GM18517 (cell line): ENCODE results near the gene TAMALIN.

Experiments
- ATAC-seq: cut with Tn5 transposase; IDR thresholded peaks from one replicate; pipeline ENCODE4 v1.9.1; 2021; ENCODE audit warnings: mild to moderate bottlenecking, moderate library complexity; ENCODE audit not compliant: unreplicated experiment

TAMALIN gene

GRCh38 chr12:52011602-52012214 lies 5.0 kb downstream of the TAMALIN start:
- no peak for ATAC-seq

DNA sequence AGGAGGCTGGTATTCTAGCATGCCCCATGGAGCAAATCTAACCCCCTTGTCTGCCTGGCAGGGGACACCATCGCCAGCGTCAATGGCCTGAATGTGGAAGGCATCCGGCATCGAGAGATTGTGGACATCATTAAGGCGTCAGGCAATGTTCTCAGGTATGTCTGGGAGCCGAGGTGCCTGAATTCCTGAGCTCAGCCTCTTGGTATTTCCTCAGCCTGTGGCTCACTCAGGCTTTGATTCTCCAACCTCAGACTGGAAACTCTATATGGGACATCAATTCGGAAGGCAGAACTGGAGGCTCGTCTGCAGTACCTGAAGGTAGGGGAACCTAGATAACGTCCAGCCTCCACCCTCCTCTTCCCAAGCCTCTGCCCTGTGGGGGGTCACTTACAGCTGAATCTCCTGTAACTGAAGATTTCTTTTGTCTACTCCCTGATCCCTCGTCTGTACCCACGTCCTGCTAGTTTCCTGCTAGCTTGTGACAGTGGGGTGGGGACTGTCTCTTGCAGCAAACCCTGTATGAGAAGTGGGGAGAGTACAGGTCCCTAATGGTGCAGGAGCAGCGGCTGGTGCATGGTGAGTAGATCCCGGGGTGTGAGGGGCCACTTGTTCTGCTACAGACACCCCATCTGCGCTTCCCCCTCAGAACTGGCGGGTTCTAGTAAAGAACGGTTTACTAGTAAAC lies 7.0 kb downstream of the TAMALIN start:
- no peak for ATAC-seq

DNA sequence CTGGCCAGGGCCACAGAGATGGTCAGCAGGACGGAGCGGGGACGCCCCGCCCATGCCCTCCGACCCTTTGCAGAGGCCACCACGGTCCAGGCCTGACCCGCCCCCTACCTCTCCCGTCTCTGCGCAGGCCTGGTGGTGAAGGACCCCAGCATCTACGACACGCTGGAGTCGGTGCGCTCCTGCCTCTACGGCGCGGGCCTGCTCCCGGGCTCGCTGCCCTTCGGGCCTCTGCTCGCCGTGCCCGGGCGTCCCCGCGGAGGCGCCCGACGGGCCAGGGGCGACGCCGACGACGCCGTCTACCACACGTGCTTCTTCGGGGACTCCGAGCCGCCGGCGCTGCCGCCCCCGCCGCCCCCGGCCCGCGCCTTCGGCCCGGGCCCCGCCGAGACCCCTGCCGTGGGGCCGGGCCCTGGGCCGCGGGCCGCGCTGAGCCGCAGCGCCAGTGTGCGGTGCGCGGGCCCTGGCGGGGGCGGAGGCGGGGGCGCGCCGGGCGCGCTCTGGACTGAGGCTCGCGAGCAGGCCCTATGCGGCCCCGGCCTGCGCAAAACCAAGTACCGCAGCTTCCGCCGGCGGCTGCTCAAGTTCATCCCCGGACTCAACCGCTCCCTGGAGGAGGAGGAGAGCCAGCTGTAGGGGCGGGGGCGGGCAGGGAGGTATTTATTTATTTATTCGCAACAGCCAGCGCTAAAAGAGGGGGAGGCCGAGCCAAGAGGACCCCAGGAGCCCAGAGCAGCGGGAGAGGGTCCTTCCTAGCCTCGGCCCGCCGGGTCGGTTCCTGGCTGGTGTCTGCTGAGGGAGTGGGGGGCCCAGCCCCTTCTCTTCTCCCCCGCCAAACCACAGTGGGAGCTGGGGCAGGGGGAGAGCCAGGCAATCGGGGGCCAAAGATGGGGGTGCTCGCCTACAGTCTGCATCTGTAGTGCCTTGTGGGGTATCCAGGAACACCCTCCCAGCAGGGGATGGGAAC lies 8.1 kb downstream of the TAMALIN start:
- no peak for ATAC-seq

DNA sequence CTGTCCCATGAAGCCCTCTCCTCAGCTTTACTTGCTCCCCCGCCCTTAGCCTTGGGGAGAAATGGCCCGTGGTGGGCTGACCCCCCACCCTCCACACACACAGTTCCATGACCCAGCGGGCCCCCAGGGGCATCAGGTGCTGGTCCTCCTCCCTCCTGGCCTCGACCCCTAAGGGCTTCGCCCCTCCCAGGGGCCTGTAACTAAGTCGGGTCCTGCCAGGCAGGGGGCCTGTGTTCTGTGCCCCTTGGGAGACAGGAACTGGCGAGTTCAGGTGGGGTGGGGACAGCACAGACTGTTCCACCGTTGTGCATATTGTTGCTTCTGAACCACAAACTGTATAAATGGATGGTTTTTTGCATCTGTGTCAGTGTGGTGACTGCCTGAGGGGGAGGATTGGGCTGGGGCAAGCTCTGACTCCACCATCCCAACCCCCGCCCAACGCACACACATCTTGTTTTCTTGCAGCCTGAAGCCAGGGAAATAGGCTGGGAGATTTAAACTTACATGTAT lies 8.8 kb downstream of the TAMALIN start:
- no peak for ATAC-seq

DNA sequence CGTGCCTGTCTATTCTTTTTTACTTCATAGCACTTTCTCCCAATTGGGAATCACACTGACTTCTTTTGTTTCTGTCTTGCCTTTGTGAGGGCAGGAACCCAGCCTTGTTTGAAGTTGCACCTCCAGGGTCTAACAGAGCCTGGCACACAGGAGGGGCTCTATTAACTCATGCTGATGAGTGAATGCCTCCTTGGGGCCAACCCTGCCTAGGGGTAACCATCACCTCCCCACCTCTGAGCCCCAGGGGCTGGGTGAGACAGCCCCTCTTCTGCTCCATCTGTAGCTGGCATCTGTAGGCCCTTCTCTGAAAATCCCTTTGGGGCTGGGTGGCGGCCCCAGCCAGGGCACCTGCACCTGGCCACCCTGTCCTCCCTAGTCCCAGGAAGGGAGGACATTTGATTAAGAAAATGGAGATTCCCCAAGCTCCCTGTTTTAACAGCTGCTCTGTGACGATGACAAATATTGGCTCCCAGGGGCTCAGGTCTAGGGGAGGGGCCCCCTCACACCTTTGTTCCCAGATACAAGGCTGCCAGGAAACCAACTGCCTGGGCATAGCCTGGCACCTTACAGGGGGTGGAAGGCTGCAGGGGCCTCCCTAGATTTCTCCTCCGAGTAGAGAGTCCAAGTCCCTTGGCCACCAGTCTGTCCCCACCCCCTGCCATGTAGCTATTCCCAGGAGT lies 11.8 kb downstream of the TAMALIN start:
- ATAC-seq = no peak

DNA sequence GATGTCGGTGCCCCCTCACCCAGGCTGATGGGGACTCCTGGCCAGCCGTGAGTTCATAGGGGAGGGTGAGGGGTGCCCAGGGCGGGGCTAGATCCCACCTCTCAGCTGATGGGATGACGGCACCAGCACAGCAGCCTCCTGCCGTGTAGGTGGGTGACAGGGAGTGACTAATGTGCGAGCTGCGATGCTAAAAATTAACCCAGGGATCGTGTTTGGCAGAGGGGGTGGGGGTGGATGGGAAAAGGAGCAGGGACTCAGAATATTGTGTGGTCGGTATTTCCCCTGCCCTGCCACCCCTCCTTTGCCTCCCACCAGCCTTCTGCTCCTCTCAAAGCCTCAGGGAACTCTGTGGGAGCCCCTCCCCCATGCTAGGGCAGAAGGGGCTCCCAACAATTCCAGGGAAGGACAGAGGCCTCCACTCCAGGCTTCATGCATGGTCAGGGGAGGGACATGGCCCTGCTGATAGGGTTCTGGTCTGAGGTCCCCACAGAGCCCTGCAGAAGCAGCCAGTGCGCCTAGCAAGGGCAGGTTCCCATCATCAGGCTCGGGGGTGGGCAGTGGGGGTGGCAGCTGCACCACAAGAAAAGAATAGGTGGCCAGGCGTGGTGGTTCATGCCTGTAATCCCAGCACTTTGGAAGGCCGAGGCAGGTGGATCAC lies 12.5 kb downstream of the TAMALIN start:
- ATAC-seq = no peak

GRCh38 chr12:52020539-52021336 lies 14.0 kb downstream of the TAMALIN start:
- no peak for ATAC-seq

- ATAC-seq = no peak
These were observed 16.1 kb downstream of the TAMALIN start for GRCh38 chr12:52022841-52023181.

- ATAC-seq = no peak
These were observed 16.6 kb downstream of the TAMALIN start for GRCh38 chr12:52023182-52023975.

GRCh38 chr12:52023976-52024688 lies 17.4 kb downstream of the TAMALIN start:
- ATAC-seq = no peak

DNA sequence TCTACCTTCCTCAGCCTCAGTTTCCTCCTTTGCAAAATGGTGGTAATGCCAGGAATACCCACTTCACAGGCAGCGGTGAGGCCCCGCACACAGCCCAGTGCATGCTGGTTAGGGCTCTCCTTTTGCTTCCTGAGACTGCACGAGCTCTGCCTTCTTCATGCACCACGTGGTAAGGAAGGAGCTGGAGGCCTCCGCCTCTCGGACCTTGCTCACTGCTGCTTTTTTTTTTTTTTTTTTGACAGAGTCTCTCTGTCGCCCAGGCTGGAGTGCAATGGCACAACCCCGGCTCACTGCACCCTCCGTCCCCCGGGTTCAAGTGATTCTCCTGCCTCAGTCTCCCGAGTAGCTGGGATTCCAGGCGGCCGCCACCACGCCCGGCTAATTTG lies 18.1 kb downstream of the TAMALIN start:
- no peak for ATAC-seq

DNA sequence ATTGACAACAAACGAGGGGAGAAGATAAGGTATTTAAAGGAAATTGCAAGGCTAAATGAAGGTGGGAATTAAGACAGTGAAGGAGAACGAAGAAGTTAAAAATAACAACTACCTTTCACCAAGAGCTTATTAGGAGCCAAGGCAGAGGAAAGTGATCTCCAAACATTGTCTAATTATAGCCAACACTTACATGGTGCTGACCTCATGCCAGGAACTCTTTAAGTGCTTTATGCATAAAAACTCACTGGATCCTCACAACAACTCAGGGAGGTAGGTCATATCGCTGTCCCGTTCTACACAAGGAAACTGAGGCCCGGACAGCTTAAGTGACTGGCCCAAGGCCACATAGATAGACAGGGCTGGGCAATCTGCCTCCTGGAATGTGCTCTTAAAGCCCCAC lies 19.5 kb downstream of the TAMALIN start:
- no peak for ATAC-seq

GRCh38 chr12:52027085-52027843 lies 20.5 kb downstream of the TAMALIN start:
- ATAC-seq = no peak

GRCh38 chr12:52029685-52030084 lies 22.9 kb downstream of the TAMALIN start:
- ATAC-seq = no peak

DNA sequence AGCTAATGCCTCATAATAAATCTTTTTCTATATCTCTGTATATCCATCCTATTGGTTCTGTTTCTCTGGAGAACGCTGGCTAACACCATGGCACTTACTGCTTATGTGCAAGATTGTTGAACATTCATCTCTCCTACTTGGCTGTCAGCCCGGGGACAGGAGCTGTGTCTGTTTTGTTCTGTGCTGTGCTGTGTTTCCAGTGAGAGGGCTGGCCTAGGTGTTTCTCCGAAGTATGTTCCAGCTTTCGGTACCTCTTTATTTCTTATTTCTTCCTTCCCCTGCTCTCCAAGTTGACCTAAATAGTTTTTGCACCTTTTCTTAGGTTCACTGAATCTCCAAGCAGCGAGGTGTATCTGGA lies 25.7 kb downstream of the TAMALIN start:
- no peak for ATAC-seq

DNA sequence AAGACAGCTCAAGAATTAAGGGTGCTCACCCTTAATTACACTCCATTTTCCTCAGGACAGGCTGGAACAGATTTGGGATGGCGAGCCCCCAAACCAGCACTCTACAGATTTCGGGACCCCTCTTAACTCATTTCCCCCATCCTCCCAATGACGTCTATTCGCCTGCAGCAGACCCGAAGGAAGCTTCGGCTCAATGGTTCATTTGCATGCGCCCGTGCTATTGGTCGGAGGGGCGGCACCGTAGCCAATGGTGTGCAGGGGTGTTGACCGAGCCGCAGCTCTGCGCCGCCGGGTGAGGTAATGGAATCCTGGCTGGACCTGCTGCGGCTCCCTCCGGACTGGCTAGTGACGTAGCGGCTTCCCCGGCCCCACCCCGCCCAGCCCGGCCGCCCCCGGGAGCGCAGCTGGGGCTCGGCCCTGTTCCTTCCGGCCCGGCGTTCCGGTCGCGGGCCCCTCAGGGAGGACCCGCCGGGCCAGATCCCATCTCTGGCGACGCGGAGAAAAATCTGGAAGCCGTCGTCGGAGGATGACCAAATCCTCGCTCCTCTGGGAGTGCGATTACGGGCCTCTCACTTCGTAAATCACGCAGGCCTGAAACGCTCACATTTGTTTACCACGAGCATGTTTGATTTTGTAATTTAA lies 26.2 kb downstream of the TAMALIN start:
- peak; percentile 91 for ATAC-seq

GRCh38 chr12:52033446-52034140 lies 26.8 kb downstream of the TAMALIN start:
- ATAC-seq = no peak
